GM19395 (cell line): ENCODE measurements around the gene LCLAT1.
A peak's percentile ranks its signal among the peaks of the same experiment; 100 is the strongest.

Experiments
- ATAC-seq: cut with Tn5 transposase; IDR thresholded peaks from one replicate; pipeline ENCODE4 v1.9.1; 2021; ENCODE audit warnings: mild to moderate bottlenecking, moderate library complexity; ENCODE audit not compliant: unreplicated experiment

LCLAT1 gene

GRCh38 chr2:30447149-30448045 lies at the start of gene LCLAT1:
Gene LCLAT1 (plus strand): TSS chr2:30447246. CDS start chr2:30525591, 78,345 bp downstream.
- peak; percentile 95 for ATAC-seq

DNA sequence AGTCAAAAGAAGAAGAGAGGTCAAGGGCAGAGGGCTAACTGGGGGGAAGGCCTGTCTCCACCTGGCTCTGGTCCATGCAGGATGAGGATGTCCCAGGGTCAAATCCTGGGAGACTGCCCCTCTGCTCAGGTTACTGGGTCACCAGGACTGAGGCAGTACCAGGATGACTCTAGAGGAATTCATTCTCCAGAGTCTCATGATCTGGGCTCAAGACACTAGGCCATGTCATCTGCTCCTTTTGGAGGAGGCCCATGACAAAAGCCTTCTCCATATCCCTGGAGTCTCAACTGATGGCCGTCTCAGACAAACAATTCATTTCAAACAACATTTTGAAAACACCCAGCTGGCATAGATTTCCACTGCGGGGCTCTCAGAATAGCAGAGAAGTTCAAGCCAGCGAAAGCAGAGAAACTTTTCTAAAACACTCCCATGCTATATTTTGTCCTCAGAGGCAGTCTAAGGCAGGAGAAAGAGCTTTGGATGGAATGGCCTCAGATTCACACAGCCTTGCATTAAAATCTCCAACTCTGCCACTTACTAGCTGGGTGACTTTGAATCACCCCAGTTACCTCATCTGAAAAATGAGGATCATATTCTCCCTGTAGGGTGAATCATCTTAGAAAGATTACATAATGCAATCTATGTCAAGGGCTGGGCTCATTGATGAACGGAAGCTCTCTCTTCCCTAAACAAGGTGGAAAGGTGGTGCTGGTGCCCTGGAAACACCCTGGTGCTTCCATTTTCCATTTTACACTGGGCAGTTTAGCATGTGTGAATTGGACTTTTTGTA lies 48.8 kb upstream of the LCLAT1 start:
- no peak for ATAC-seq

- no peak for ATAC-seq
These were observed 46.7 kb upstream of the LCLAT1 start for GRCh38 chr2:30400151-30400954.

- no peak for ATAC-seq
These were observed 44.4 kb upstream of the LCLAT1 start for GRCh38 chr2:30402441-30403182.

GRCh38 chr2:30403592-30404312 lies 43.3 kb upstream of the LCLAT1 start:
- ATAC-seq, result no peak

- ATAC-seq, result no peak
These were observed 42.5 kb upstream of the LCLAT1 start for GRCh38 chr2:30404319-30405259.

DNA sequence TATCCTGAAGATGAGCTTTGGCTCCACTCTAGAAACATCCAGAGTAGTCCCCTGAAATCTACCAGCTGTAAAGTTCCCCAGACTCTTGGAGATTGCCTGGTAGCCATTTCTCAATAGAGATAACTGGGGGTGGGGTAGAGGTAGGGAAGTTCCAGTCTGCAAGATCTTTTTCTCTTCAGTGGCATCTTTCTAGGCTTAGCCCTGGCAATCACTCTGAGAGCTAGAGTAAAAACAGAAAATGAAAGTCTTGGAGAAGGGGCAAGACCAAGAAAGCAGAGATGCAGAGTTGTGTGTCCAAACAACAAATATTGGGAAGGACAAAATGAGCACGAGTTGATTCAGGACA lies 41.8 kb upstream of the LCLAT1 start:
- no peak for ATAC-seq

- no peak for ATAC-seq
These were observed 40.2 kb upstream of the LCLAT1 start for GRCh38 chr2:30406853-30407252.

- no peak for ATAC-seq
These were observed 38.1 kb upstream of the LCLAT1 start for GRCh38 chr2:30408961-30409387.

GRCh38 chr2:30410217-30410616 lies 36.8 kb upstream of the LCLAT1 start:
- ATAC-seq, result no peak

DNA sequence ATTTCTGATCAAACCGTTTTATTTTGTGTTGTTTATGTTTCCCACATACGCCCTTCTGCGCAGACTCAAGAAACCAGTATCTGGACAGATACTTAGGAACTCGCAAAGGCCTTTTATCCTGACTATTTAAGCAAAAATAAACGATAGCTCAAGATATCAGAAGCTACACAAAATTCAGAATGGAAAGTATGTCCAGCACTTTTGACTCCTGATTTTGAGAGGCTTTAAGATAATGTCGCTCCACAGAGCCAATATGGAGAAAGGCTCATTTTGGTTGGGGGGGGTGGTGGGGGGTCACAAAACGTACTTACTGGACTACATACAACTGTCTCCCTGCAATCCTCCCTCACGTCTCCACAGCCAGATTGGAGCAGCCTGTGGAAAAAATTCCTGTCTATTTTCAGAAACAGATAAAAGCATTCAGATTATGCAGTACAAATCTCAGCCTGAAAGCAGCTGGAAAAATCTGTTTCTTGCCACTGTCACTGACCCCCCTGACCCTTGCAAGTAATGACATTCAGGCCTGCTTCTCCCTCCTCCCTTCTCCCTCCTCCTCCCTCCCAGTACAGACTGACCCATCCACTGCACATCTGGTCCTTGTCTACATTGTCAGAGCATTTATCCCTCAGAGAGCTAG lies 34.9 kb upstream of the LCLAT1 start:
- ATAC-seq, result no peak

DNA sequence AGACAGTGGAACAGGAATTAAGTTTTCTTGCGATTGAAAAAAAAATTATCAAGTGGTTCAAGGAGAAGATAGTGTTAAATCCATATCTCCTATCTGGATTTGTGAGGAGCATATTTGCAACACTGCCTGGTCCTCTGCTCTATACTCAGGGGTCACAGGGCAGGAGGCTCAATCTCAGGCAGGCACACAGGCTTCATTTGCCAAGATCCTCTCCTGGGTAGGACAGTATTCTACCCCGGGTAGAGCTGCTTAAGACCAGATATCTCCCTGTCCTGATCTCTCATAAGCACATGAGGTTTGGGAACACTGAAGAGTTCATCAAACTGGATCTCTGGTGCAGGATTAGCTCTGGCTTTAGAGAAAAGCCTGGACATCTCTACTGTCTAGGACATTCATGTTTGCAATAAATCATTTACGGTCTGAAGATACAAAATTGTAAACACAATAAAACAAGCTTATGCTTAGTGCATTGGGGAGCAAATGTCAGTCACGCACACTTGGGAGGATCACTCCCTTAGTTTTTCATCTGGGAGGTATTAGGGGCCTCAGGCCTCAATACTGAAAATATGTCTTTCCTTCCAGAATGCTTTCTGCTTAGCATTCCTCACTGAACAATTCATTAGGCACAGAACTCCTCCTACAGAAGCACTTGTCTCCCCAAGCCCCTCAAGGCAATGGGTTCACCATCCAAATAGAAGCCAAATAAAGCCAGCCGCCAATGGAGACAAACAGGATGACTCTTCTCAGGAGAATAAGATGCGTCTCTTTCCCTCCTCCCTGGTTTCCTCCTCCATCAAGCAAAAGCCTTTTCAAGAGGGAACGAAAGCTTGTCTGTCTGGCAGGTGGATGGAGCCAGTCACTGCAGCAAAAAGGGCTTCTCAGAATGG lies 34.1 kb upstream of the LCLAT1 start:
- ATAC-seq, result no peak

DNA sequence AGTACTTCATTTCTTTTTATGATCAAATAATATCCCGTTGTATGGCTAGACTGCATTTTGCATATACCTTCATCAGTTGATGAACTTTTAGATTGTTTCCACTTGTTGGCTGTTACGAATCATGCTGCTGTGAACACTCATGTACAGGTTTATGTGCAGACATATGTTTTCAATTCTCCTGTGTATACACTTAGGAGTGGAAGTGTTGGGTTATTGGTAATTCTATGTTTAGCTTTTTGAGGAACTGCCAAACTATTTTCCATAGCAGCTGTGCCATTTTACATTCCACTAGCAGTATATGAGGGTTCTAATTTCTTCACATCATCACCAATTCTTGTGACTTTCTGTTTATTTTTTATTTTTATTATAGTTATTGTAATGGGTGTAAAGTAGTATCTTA lies 32.1 kb upstream of the LCLAT1 start:
- ATAC-seq, result no peak

DNA sequence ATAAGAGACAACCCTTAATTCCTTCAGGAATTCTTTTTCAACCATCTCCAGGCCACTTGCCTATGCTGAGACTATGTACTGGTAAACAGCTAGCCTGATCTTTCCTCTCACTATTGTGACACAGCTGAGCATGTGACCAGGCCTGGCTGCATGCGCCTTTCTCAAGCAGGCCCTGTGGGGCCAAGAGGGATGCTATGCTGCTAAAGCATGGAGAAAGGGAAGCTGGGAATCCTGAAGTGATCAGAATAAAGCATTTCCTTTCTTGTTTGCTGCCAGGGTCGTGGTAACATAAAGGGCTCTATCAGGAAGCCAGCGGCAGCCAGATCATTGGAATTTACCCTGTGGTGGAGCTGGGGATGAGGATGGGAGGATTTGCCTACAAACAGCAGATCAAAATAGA lies 29.8 kb upstream of the LCLAT1 start:
- ATAC-seq, result no peak

- ATAC-seq, result no peak
These were observed 25.9 kb upstream of the LCLAT1 start for GRCh38 chr2:30421026-30421603.

GRCh38 chr2:30421604-30422443 lies 25.2 kb upstream of the LCLAT1 start:
- ATAC-seq, result peak; percentile 21
